Superior temporal gyrus (tissue), 1 donor: Measurements from ENCODE around the gene ZBTB24.
A peak's percentile ranks its signal among the peaks of the same experiment; 100 is the strongest.

ENCODE experiments used
- DNase-seq: peaks from one replicate; pipeline ENCODE4 v3.0.0-alpha.2; 2016; ENCODE audit errors: extremely low spot score

Gene ZBTB24

GRCh38 chr6:109451376-109451775 lies 31.6 kb downstream of the ZBTB24 start:
- DNase-seq = no peak

GRCh38 chr6:109450801-109451200 lies 32.2 kb downstream of the ZBTB24 start:
- no peak for DNase-seq

- no peak for DNase-seq
These were observed 33.0 kb downstream of the ZBTB24 start for GRCh38 chr6:109449795-109450673.

GRCh38 chr6:109449064-109449794 lies 33.8 kb downstream of the ZBTB24 start:
- no peak for DNase-seq

- DNase-seq = no peak
These were observed 34.4 kb downstream of the ZBTB24 start for GRCh38 chr6:109448615-109449014.

GRCh38 chr6:109447878-109448555 lies 35.0 kb downstream of the ZBTB24 start:
- no peak for DNase-seq

- DNase-seq = no peak
These were observed 35.9 kb downstream of the ZBTB24 start for GRCh38 chr6:109447087-109447486.

- no peak for DNase-seq
These were observed 36.5 kb downstream of the ZBTB24 start for GRCh38 chr6:109446541-109446940.

- DNase-seq = no peak
These were observed 36.9 kb downstream of the ZBTB24 start for GRCh38 chr6:109446072-109446471.

- DNase-seq = no peak
These were observed 37.6 kb downstream of the ZBTB24 start for GRCh38 chr6:109445382-109445781.

- DNase-seq = no peak
These were observed 39.5 kb downstream of the ZBTB24 start for GRCh38 chr6:109443425-109443950.

GRCh38 chr6:109442393-109442924 lies 40.6 kb downstream of the ZBTB24 start:
- no peak for DNase-seq

- DNase-seq = no peak
These were observed 41.8 kb downstream of the ZBTB24 start for GRCh38 chr6:109441069-109441816.

- peak; percentile 78 for DNase-seq
These were observed 42.5 kb downstream of the ZBTB24 start, which contains the start of the genes PPIL6 and SMPD2 for GRCh38 chr6:109440331-109441068. Gene PPIL6 (minus strand): TSS chr6:109440628. CDS start chr6:109440590, 38 bp downstream. Gene SMPD2 (plus strand): TSS chr6:109440724. CDS start chr6:109441122, 398 bp downstream.

- DNase-seq = no peak
These were observed 47.0 kb downstream of the ZBTB24 start for GRCh38 chr6:109436041-109436440.

- no peak for DNase-seq
These were observed 48.6 kb downstream of the ZBTB24 start for GRCh38 chr6:109434456-109434855.

GRCh38 chr6:109429496-109429895 lies 53.5 kb downstream of the ZBTB24 start:
- no peak for DNase-seq

GRCh38 chr6:109428889-109429477 lies 54.0 kb downstream of the ZBTB24 start:
- DNase-seq = peak; percentile 28

- DNase-seq = no peak
These were observed 58.1 kb downstream of the ZBTB24 start for GRCh38 chr6:109424946-109425345.

GRCh38 chr6:109421184-109421583 lies 61.8 kb downstream of the ZBTB24 start:
- DNase-seq = no peak
